Measurements from ENCODE around the gene GNAI3. TPM values are rescaled to one million over a fixed set of nuclear protein-coding genes. Genes with fewer than 3 reads are reported as not detected.

The GNAI3 gene
- polyA plus RNA-seq, 1 experiment, result 4.7 TPM

GRCh38 chr1:109543283-109543987 is 5.0 kb upstream of the GNAI3 start:
- DNase-seq (ENCODE audit: low read depth), result no peak
- TF ChIP-seq CTCF (IDR thresholded peaks at IDR 0.05; ENCODE audit: insufficient read depth, low read depth, low read length), result no peak
- POLR2A ChIA-PET, result no interaction called here
- peaks cover 5% of the 10 kb centered on the region; the same call in 1 of the 2 replicates for H3K27me3 ChIP-seq (ENCODE audit: control insufficient read depth, insufficient read depth, low read length)
- CTCF ChIA-PET, result interaction anchor here (0.6 to 26.3 kb wide), 12 partner anchors 11 to 441 kb away, joined by 3 to 1371 read pairs (median 22); partner anchors contain the start of genes AHCYL1, AMIGO1, ATXN7L2 and CYB561D1
- no peak overlapping the region for H3K4me3 ChIP-seq (ENCODE audit: low read depth, low read length)
- no peaks in the 10 kb centered on the region for H3K36me3 ChIP-seq (ENCODE audit: control insufficient read depth, insufficient read depth, low read length)

- CTCF ChIA-PET, result interaction anchor here (0.9 to 26.3 kb wide), 10 partner anchors 12 to 440 kb away, joined by 3 to 1371 read pairs (median 54); partner anchors contain the start of genes AHCYL1, AMIGO1, ATXN7L2 and CYB561D1
- POLR2A ChIA-PET, result no interaction called here
- no peak for DNase-seq (ENCODE audit: low read depth)
These were observed 4.3 kb upstream of the GNAI3 start for GRCh38 chr1:109543988-109544735.

GRCh38 chr1:109546311-109547109 is 1.9 kb upstream of the GNAI3 start:
- Histone ChIP-seq H3K4me3 (ENCODE audit: low read depth, low read length) (0 out of 2 replicates have a peak overlapping the region, but pooled peaks have one; percentile 0), H3K27me3 (ENCODE audit: control insufficient read depth, insufficient read depth, low read length) (no peaks in the 10 kb centered on the region; the same call in 1 of the 2 replicates), H3K36me3 (ENCODE audit: control insufficient read depth, insufficient read depth, low read length) (no peaks in the 10 kb centered on the region)
- TF ChIP-seq CTCF (IDR thresholded peaks at IDR 0.05; ENCODE audit: insufficient read depth, low read depth, low read length), result peak; percentile 79
- ChIA-PET CTCF (interaction anchor here (0.7 to 26.3 kb wide), 28 partner anchors 13 to 470 kb away, joined by 3 to 1371 read pairs (median 4); partner anchors contain the start of genes AHCYL1, AMIGO1, ATXN7L2 and CYB561D1), POLR2A (interaction anchor here (0.6 kb wide), 1 partner anchor 104 kb away, joined by 3 read pairs; no protein-coding TSS in a partner anchor)
- DNase-seq (ENCODE audit: low read depth), result no peak

More at GRCh38 chr1:109543988-109544735, 4.3 kb upstream of the GNAI3 start:
- no peak for TF ChIP-seq CTCF (IDR thresholded peaks at IDR 0.05; ENCODE audit: insufficient read depth, low read depth, low read length)
- peaks cover 3% of the 10 kb centered on the region; the same call in 1 of the 2 replicates for H3K27me3 ChIP-seq (ENCODE audit: control insufficient read depth, insufficient read depth, low read length)
- no peak overlapping the region for H3K4me3 ChIP-seq (ENCODE audit: low read depth, low read length)
- no peaks in the 10 kb centered on the region for H3K36me3 ChIP-seq (ENCODE audit: control insufficient read depth, insufficient read depth, low read length)

DNA sequence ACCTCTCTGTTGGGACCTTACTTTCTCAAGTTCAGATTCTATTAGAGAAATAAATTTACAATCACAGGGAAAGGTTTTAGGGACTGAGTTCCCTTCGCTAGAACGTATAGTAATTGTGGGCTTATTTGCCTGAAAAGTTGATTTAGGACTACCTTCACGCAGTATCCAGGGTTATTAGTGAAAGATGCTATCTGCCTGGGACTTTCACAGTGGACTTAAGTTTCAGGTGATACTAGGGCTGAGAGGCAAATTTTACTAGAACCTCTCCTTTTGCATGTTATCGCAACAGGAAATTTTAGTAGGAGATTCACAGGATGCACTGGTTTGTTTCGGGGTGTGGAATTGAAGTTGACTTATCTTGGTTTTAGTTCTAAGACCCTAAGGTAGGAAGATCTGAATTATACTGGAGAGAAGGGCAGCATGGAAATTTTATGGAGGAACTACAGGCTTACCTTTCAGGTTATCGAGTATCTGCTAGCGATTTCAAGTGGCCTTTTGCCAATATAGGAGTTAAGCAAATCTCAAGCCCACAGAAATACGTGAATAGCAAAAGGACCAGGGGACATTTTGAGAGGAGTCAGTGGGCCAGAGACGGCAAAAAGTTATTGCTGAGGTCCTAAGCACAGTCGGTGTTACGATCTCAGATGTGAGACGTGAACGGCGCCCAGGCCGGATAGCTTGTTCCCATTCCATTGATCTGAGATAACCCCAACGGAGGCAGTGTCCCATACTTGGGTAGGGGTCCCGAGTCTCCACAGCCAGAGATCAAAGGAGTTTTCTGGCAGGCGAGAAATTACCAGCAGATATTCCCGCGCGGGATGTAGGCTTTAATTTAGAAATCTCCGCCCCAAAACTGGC is 723 bp upstream of the GNAI3 start:
- TF ChIP-seq CTCF (IDR thresholded peaks at IDR 0.05; ENCODE audit: insufficient read depth, low read depth, low read length), result no peak
- peak overlapping the region; percentile 98 for H3K4me3 ChIP-seq (ENCODE audit: low read depth, low read length)
- no peaks in the 10 kb centered on the region for H3K27me3 ChIP-seq (ENCODE audit: control insufficient read depth, insufficient read depth, low read length)
- H3K36me3 ChIP-seq (ENCODE audit: control insufficient read depth, insufficient read depth, low read length), result no peaks in the 10 kb centered on the region
- DNase-seq (ENCODE audit: low read depth), result no peak
- ChIA-PET CTCF (interaction anchor here (0.7 to 26.3 kb wide), 27 partner anchors 8 to 464 kb away, joined by 3 to 1371 read pairs (median 7); partner anchors contain the start of genes AMIGO1, ATXN7L2, CYB561D1 and GPR61), POLR2A (interaction anchor here (0.9 kb wide), 1 partner anchor 82 kb away, joined by 3 read pairs; no protein-coding TSS in a partner anchor)
